Measurements from ENCODE around the gene CCDC142.
"Not testable (repeated sequence)": the region's sequence is repeated elsewhere in the genome, so short reads cannot be mapped to it uniquely, and the experiment has no call there.

CCDC142 gene

GRCh38 chr2:74464406-74464805, 18.4 kb downstream of the CCDC142 start:
- DNase-seq (ENCODE audit: low read depth): no peak

DNA sequence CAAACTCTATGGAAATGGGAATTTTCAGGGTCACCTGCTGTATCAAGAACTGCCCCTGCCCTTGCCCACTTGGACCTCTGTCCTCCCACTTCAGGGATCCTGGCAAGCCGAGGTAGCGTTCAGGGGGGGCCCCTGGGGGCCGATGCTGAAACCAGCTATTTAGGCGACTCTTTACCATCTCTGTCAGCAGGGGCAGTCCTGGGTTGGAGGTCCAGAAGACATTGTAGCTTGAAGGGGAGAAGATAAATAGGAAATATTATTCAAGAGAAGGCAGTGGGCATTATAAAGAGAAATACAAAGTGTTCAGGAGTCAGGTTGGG, 20.1 kb downstream of the CCDC142 start:
- no peak for DNase-seq (ENCODE audit: low read depth)

GRCh38 chr2:74462054-74462785, 20.6 kb downstream of the CCDC142 start:
- no peak for DNase-seq (ENCODE audit: low read depth)

GRCh38 chr2:74461187-74462053, 21.4 kb downstream of the CCDC142 start:
- no peak for DNase-seq (ENCODE audit: low read depth)

GRCh38 chr2:74460187-74460586, 22.6 kb downstream of the CCDC142 start:
- DNase-seq (ENCODE audit: low read depth): not testable (repeated sequence)

DNA sequence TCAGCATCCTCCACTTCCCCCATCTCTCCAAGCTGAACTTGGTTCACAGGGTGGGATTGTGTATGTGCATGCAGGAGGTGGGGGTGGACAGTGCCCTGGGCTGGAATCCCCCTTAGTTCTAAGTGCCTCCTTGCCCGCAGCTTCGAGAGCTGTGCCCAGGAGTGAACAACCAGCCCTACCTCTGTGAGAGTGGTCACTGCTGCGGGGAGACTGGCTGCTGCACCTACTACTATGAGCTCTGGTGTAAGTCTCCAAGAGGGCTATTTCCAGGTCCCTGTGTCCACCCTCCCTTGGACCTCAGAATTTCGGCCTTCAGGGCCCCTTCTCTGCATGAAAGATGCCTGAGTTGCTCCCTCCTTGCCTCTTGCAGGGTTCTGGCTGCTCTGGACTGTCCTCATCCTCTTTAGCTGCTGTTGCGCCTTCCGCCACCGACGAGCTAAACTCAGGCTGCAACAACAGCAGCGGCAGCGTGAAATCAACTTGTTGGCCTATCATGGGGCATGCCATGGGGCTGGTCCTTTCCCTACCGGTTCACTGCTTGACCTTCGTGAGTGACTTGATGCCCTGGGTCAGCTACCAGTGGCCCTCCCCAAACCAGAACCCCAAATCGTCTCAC, 23.2 kb downstream of the CCDC142 start:
- DNase-seq (ENCODE audit: low read depth): not testable (repeated sequence)

GRCh38 chr2:74458938-74459363, 23.8 kb downstream of the CCDC142 start:
- DNase-seq (ENCODE audit: low read depth): no peak

- peak; percentile 100 for DNase-seq (ENCODE audit: low read depth)
These were observed 24.5 kb downstream of the CCDC142 start, which contains the start of gene WBP1 for GRCh38 chr2:74458132-74458937. Gene WBP1, plus strand, starts transcription at chr2:74458438. Its CDS starts 165 bp downstream, at chr2:74458603.

DNA sequence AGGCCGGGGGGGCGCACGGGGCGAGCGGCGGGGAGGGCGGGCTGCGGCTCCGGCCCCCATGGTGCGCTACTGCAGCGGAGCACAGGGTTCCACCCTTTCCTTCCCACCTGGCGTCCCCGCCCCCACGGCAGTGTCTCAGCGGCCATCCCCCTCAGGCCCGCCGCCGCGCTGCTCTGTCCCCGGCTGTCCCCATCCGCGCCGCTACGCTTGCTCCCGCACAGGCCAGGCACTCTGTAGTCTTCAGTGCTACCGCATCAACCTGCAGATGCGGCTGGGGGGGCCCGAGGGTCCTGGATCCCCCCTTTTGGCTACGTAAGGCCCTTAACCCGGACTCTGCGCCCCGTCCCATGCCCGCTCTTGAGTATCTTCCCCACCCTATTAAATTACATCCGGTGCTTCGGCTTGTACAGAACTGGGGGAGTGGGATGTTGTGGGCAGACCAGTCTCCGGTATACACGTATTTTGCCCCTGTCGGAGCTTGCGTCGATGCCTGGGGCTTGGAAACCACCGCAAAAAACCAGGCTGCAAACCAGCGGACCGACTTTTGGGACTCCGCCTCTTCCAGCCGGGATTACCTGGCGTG, 25.2 kb downstream of the CCDC142 start:
- no peak for DNase-seq (ENCODE audit: low read depth)

DNA sequence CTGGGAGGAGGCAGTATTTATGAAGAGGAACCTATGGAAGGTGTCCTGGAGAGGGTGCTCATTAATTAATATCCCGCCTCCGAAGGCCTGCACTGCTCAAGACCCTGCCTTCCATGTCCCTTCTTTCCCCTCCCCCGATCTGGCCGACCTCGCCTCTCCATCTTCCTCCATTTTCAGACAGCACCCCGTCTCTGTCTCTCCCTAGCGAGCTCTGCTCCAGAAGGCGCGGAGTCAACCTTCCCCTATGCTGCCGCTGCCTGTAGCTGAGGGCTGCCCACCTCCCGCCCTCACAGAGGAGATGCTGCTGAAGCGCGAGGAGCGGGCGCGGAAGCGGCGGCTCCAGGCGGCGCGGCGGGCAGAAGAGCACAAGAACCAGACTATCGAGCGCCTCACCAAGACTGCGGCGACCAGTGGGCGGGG, 25.7 kb downstream of the CCDC142 start:
- DNase-seq (ENCODE audit: low read depth): no peak

DNA sequence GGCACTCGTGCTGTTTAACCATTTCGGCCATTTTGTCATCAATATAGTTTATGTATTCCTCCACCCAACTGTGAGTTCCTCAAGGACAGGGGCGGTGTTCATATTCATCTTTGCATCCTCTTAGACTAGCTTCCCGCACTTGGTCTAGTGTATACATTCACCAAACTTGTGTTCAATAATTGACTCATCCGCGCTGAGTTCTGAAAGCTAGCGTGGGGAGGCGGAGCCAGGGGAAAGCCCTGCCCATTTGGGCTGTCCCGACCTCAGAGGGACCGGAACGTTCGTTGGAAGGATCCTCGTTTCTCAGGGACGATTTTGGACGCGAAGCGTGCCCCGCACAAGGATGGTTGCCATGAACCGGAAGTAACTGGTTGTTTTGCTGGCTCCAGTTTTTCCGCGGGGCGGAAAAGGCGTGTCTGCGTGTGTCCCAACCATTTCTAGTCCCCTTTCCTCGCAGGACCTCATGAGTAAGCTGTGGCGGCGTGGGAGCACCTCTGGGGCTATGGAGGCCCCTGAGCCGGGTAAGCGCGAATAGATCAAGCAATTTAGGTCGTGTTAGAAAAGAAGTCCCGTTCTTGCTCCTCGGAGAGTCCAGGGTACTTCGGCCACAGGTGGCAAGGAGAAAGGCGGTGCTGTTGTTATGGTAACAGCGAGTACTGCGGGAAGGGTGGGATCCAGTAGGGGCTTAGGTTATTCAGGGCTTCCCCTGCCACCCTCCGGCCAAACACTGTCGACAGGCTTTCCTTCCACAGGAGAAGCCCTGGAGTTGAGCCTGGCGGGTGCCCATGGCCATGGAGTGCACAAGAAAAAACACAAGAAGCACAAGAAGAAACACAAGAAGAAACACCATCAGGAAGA, 27.9 kb downstream of the CCDC142 start, which contains the start of gene INO80B:
Gene INO80B (plus strand): TSS at position 434 of the 858 bp plus-strand sequence. CDS start 30 bp downstream, at position 464.
- peak; percentile 90 for DNase-seq (ENCODE audit: low read depth)

- DNase-seq (ENCODE audit: low read depth): no peak
These were observed 32.1 kb downstream of the CCDC142 start for GRCh38 chr2:74450570-74451190.

DNA sequence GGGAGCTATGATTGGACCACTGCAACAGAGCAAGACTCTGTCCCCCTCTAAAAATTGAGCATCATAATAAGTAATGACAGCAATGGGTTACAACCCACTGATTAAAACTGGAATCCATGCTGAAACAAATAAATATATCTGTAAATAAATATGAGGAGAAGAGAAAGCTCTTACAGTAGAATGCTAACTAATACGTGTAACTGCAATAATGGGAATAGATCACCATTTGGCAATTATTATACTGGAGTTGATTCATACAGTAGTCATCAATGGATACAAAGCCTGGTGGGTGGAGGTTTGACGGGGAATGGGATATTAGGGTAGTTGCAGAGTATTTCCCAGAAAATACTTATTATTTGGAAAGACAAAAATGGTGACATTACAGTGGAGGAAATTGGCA, 34.0 kb downstream of the CCDC142 start:
- no peak for DNase-seq (ENCODE audit: low read depth)

- DNase-seq (ENCODE audit: low read depth): no peak
These were observed 35.4 kb downstream of the CCDC142 start for GRCh38 chr2:74447230-74447999.

GRCh38 chr2:74444498-74445318, 38.1 kb downstream of the CCDC142 start:
- DNase-seq (ENCODE audit: low read depth): no peak

DNA sequence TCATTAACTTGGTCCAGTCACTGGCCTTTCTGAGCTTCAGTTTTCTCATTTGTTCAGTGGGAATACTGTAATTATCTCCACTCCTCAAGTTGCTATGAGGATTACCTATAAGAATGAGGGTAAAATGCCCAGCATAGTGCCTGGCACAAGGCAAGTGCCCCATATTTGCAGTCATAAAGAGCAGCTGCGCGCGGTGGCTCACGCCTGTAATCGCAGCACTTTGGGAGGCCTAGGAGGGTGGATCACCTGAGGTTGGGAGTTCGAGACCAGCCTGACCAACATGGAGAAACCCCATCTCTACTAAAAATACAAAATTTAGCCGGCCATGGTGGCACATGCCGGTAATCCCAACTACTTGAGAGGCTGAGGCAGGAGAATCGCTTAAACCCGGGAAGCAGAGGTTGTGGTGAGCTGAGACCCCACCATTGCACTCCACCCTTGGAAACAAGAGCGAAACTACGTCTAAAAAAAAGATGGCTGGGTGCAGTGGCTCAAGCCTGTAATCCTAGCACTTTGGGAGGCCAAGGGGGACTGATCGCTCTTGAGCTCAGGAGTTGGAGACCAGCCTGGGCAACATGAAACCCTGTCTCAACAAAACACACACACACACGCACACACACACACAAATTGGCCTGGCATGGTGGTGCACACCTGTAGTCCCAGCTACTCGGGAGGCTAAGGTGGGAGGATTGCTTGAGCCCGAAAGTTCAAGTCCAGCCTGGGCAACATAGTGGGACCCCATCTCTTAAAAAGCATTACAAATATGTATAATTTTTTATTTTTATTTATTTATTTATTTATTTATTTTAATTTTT, 40.1 kb downstream of the CCDC142 start:
- not testable (repeated sequence) for DNase-seq (ENCODE audit: low read depth)

Data from GM04503 (cell line).